ENCODE results near the gene NFU1.

The NFU1 gene

GRCh38 chr2:69466728-69467127 is 29.5 kb upstream of the NFU1 start:
- TF ChIP-seq CTCF (IDR thresholded peaks at IDR 0.05; ENCODE audit: insufficient read depth, low read length, poor library complexity, severe bottlenecking), result no peak
- Histone ChIP-seq H3K4me3 (replicated peaks; ENCODE audit: low read depth, low read length) (no peak overlapping the region), H3K27me3 (replicated peaks; ENCODE audit: control insufficient read depth, insufficient read depth, low read length) (no peaks in the 10 kb centered on the region), H3K36me3 (ENCODE audit: control insufficient read depth, insufficient read depth, low read length) (peaks cover 5% of the 10 kb centered on the region)
- DNase-seq (ENCODE audit: extremely low read depth, insufficient read length), result no peak

- no peak for TF ChIP-seq CTCF (IDR thresholded peaks at IDR 0.05; ENCODE audit: insufficient read depth, low read length, poor library complexity, severe bottlenecking)
- Histone ChIP-seq H3K4me3 (replicated peaks; ENCODE audit: low read depth, low read length) (no peak overlapping the region), H3K27me3 (replicated peaks; ENCODE audit: control insufficient read depth, insufficient read depth, low read length) (no peaks in the 10 kb centered on the region), H3K36me3 (ENCODE audit: control insufficient read depth, insufficient read depth, low read length) (peaks cover 5% of the 10 kb centered on the region)
- no peak for DNase-seq (ENCODE audit: extremely low read depth, insufficient read length)
Measured at GRCh38 chr2:69465513-69466456, 28.6 kb upstream of the NFU1 start.

- H3K4me3 ChIP-seq (replicated peaks; ENCODE audit: low read depth, low read length), result no peak overlapping the region
- TF ChIP-seq CTCF (IDR thresholded peaks at IDR 0.05; ENCODE audit: insufficient read depth, low read length, poor library complexity, severe bottlenecking), result no peak
- no peak for DNase-seq (ENCODE audit: extremely low read depth, insufficient read length)
Measured at GRCh38 chr2:69464575-69464974, 27.3 kb upstream of the NFU1 start.

GRCh38 chr2:69462780-69463179 is 25.5 kb upstream of the NFU1 start:
- Histone ChIP-seq H3K27me3 (replicated peaks; ENCODE audit: control insufficient read depth, insufficient read depth, low read length) (no peaks in the 10 kb centered on the region), H3K4me3 (replicated peaks; ENCODE audit: low read depth, low read length) (no peak overlapping the region), H3K36me3 (ENCODE audit: control insufficient read depth, insufficient read depth, low read length) (peaks cover 5% of the 10 kb centered on the region)
- DNase-seq (ENCODE audit: extremely low read depth, insufficient read length), result no peak
- no peak for TF ChIP-seq CTCF (IDR thresholded peaks at IDR 0.05; ENCODE audit: insufficient read depth, low read length, poor library complexity, severe bottlenecking)

More at GRCh38 chr2:69464575-69464974, 27.3 kb upstream of the NFU1 start:
- peaks cover 5% of the 10 kb centered on the region for H3K36me3 ChIP-seq (ENCODE audit: control insufficient read depth, insufficient read depth, low read length)
- H3K27me3 ChIP-seq (replicated peaks; ENCODE audit: control insufficient read depth, insufficient read depth, low read length), result no peaks in the 10 kb centered on the region

- DNase-seq (ENCODE audit: extremely low read depth, insufficient read length), result no peak
- H3K36me3 ChIP-seq (ENCODE audit: control insufficient read depth, insufficient read depth, low read length), result peaks cover 5% of the 10 kb centered on the region
- H3K4me3 ChIP-seq (replicated peaks; ENCODE audit: low read depth, low read length), result no peak overlapping the region
- no peak for TF ChIP-seq CTCF (IDR thresholded peaks at IDR 0.05; ENCODE audit: insufficient read depth, low read length, poor library complexity, severe bottlenecking)
- H3K27me3 ChIP-seq (replicated peaks; ENCODE audit: control insufficient read depth, insufficient read depth, low read length), result no peaks in the 10 kb centered on the region
Measured at GRCh38 chr2:69461404-69461803, 24.2 kb upstream of the NFU1 start.
